GM19324 (cell line): ENCODE results near the gene ADRM1.

Experiments
- ATAC-seq: cut with Tn5 transposase; IDR thresholded peaks from one replicate; pipeline ENCODE4 v1.9.1; 2021; ENCODE audit warnings: mild to moderate bottlenecking, moderate library complexity; ENCODE audit not compliant: unreplicated experiment, low FRiP score

ADRM1 gene

DNA sequence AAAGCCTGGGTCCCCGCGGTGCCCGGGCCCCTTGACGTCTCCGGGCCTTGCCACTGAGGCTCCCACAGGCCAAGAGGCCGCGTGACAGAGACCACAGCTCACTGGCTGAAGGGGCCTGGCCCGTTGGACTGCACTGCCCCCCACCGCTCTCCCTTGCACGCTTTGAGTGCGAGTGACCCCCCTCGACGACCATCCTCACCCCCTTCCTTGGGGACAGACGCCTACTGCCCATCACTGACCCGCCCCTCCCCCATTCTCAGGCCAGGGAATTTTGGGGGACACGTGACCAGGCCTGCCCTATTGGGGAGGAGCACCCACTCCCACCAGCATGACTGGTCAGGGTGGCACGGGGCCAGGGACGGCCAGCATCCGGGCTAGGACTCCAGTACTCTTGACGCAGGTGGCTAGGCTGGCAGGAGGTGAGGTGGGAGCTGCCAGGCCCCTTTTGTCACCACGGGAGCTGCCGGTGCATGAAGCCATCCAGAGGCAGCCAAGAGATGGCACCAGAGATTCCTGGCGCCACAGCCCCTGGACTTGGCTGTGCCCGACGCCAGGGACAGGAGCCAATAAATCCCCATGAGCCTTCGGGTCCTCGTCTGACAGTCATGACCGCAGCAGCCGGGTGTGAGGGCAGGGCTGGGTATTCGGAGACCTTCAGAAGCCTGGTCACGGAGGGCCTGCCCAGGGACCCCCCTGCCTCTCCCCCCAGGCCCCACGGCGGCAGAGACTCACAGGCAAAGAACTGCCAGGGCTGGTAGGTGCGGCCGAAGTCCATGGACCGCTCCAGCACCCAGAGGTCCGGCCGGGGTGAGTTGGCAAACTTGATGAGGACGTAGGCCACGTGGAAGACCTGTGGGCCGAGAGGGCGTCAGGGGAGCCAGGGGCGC, 49.8 kb downstream of the ADRM1 start:
- no peak for ATAC-seq

- ATAC-seq = no peak
Observed at GRCh38 chr20:62353289-62354030, 50.7 kb downstream of the ADRM1 start.

- ATAC-seq = no peak
Observed at GRCh38 chr20:62354031-62354808, 51.4 kb downstream of the ADRM1 start.

- ATAC-seq = no peak
Observed at GRCh38 chr20:62354811-62355341, 52.1 kb downstream of the ADRM1 start.

DNA sequence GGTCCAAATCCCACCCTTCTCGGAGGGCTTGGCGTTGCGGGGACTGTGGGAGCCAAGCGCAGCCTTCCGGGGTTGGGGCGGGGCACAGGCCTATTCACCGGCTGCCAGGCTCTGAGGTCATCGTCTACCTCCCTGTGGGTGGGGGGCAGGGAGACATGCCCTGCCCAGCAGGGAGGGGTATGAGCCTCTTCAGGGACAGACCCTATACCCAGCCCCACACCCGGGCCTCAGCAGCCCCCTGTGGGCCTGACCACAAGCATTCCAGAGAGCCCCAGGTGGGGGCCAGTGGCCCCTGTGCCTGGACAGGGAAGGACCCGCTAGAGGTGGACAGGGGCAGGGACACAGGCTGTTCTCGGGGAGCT, 52.7 kb downstream of the ADRM1 start:
- ATAC-seq = no peak

- ATAC-seq = no peak
Observed at GRCh38 chr20:62355878-62356588, 53.2 kb downstream of the ADRM1 start.

DNA sequence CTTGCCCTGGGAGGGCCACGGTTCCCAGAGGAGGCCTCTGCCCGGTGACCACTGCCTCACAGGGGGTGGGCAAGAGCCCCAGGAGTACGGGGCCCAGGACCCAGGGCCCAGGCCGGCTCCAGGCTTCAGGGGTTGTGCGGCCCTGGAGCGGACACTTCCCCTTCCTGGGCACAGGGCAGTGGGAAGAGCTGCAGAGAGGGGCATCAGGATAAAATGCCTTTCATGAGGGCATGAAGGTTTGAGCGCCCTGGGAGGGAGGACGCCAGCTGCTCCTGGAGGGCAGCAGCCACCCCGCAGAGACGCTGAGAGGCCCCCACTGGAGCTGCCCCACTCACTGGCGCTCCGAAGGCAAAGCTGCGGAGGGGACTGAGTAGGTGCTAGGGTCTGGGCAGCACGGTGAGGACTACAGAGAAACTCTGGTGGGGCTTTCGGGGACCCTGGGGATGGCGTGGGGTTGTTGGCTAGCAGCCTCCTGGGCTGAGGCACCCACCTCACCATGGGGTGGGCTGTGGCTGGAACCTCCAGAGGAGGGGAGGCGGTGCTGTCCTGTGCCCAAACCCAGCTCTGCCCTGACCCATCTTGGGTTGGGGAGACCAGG, 53.9 kb downstream of the ADRM1 start:
- no peak for ATAC-seq

DNA sequence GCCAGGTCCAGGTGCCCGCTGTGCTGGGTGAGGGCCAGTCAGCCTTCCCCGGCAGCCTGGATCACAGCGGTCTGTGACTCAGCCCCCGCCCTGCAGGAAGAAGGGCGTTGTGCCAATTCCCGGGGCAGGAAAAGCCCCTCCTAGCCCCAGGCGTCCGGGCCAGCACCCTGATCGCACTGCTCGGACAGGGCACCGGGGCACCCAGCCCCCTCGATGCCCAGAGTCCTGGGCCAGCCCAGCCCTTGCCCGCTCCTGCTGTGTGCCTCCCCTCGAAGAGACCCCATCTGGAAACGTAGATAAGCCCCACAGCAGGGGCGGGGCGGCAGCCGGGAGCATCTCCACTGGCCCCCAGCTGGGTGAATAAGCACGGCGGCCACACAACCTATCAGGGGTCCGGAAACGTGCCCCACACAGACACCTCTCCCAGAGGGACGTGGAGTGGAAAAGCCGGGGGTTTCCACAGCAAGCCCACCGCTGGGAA, 54.4 kb downstream of the ADRM1 start:
- ATAC-seq = no peak

DNA sequence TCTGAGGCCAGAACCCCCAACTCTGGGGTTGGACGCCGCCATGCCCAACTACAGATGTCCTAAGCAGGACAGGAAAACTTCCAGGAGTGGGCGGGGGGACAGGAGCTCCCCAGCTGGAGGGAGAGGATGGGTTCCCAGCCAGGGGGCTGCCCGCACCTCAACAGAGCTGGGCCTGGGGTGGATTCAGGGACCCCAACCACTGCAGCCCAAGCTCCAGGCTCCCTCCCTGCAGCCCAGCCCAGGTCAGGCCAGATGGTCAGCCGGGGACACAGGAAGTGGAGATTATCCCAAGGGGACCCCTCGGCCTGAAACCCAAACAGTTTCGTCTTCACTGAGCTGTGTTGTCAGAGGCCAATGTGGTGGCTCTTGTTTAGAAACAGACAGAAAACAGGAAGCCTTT, 54.9 kb downstream of the ADRM1 start:
- ATAC-seq = no peak
